Hepatocyte (in vitro differentiated cells): ENCODE measurements around the gene SLC35G1. TPM values are rescaled to one million over a fixed set of nuclear protein-coding genes. Genes with fewer than 3 reads are reported as not detected.

Experiments used
- DNase-seq: peaks from one replicate; pipeline ENCODE4 v3.0.0-alpha.2; 2016; ENCODE audit warnings: low spot score
- H2AFZ ChIP-seq: fragments of 200-600 bp; sonication (generic); 2 replicates; pipeline ENCODE4 v1.6.0; 2016; ENCODE audit warnings: antibody characterized with exemption, mild to moderate bottlenecking
- H3K27ac ChIP-seq: fragments of 200-600 bp; sonication (generic); 2 replicates; pipeline ENCODE4 v1.5.1; 2016; ENCODE audit warnings: mild to moderate bottlenecking
- H3K27me3 ChIP-seq: fragments of 200-600 bp; sonication (generic); 2 replicates; pipeline ENCODE4 v1.6.1; 2016
- H3K36me3 ChIP-seq: fragments of 200-600 bp; sonication (generic); replicated peaks from 2 replicates; pipeline ENCODE4 v1.5.1; 2016; ENCODE audit warnings: low read depth; ENCODE audit not compliant: insufficient read depth
- H3K4me1 ChIP-seq: fragments of 200-600 bp; sonication (generic); 2 replicates; pipeline ENCODE4 v1.5.1; 2016; ENCODE audit warnings: mild to moderate bottlenecking, moderate library complexity; ENCODE audit not compliant: insufficient read depth
- H3K4me2 ChIP-seq: fragments of 200-600 bp; sonication (generic); 2 replicates; pipeline ENCODE4 v1.6.0; 2016
- H3K4me3 ChIP-seq: fragments of 200-600 bp; sonication (generic); 2 replicates; pipeline ENCODE4 v1.5.1; 2016; ENCODE audit warnings: mild to moderate bottlenecking
- H3K79me2 ChIP-seq: fragments of 200-600 bp; sonication (generic); 2 replicates; pipeline ENCODE4 v1.6.0; 2017; ENCODE audit warnings: mild to moderate bottlenecking
- H3K9me2 ChIP-seq: fragments of 200-600 bp; sonication (generic); replicated peaks from 2 replicates; pipeline ENCODE4 v1.6.0; 2017; ENCODE audit warnings: mild to moderate bottlenecking; ENCODE audit not compliant: insufficient read depth
- H3K9me3 ChIP-seq: fragments of 200-600 bp; sonication (generic); 2 replicates; pipeline ENCODE4 v1.5.1; 2016; ENCODE audit warnings: low read depth, mild to moderate bottlenecking
- H4K20me1 ChIP-seq: fragments of 200-600 bp; sonication (generic); 2 replicates; pipeline ENCODE4 v1.6.0; 2016; ENCODE audit warnings: mild to moderate bottlenecking; ENCODE audit not compliant: insufficient read depth, poor library complexity, severe bottlenecking
- EZH2 ChIP-seq: fragments of 200-600 bp; sonication (generic); IDR thresholded peaks from 2 replicates; pipeline ENCODE4 v1.6.1; 2016; ENCODE audit warnings: antibody characterized with exemption, mild to moderate bottlenecking, borderline replicate concordance
- EZH2phosphoT487 ChIP-seq: fragments of 200-600 bp; sonication (generic); IDR thresholded peaks from one replicate; pipeline ENCODE4 v1.6.1; 2018; ENCODE audit warnings: antibody characterized with exemption, mild to moderate bottlenecking, low read depth, moderate library complexity; ENCODE audit not compliant: unreplicated experiment, severe bottlenecking
- WGBS: methylation state at CpG from one replicate; pipeline ENCODE4 v1.1.6; 2016; ENCODE audit warnings: low lambda C conversion rate; ENCODE audit errors: missing lambda C conversion rate; 5-methylcytosine and 5-hydroxymethylcytosine counted together
- polyA plus RNA-seq: library from polyadenylated mRNA; unstranded; fragments of >200 nt; fragmentation: Nextera tagmentation; extraction: Ambion mirVana; gene quantifications from 2 replicates; pipeline ENCODE4 v1.2.1, GENCODE V29; 2016
- total RNA-seq: library from RNA; depleted of rRNA; stranded (reverse); fragments of >200 nt; gene quantifications from 2 replicates; pipeline ENCODE4 v1.2.3, GENCODE V29; 2014
- TF ChIP-seq, protein P1 (sequence below): fragments of 200-600 bp; sonication (generic); IDR thresholded peaks from 2 replicates; pipeline ENCODE4 v1.5.1; 2016; ENCODE audit warnings: antibody characterized with exemption, mild to moderate bottlenecking; ENCODE audit not compliant: poor library complexity

SLC35G1 gene
- total and polyA plus RNA-seq, 2 experiments from 2014 or later = 12.7 to 19.1 TPM

DNA sequence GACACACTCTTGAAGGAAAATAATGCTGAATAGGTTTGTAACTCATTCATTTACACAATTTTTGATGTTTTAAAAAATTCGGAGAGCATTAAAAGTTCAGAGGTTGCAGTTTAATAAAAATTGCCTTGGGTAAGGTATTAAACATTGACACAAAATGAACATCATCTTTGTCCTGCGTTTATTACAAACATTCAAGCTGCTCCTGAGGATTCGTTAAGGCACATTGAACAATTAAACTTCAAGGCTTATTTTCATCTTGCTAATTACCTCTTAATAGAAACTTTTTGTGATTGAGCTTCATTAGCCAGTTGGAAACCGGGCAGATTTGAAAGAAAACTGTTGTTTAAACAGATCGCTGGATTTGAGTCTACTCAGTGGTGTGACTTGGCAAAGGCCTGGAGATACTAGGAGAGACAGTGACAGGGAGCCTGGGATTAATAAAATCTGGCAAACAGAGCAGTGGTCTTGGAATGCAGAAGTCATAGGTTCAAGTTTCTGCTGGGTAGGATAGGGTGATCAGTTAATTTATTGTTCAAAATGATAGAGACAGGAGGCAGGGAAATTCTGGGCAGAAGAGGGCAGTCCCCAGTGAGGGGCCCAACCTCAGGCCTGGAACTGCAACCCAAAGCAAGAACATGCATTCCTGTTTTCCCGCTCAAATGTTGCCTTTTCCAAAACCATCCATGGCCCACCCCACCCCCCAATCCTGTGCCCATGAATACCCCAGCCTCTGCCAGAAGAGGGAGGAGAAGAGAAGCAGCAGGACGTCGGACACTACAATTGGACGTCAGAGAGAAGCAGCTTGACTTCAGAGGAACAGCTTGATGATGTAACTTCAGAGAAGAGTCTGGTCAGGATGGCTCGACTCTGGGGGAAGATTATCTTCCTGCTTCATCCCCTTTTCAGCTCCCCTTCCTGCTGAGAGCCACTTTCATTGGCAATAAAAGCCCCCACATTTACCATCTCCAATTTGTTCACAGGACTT lies 43.5 kb upstream of the SLC35G1 start:
- Histone ChIP-seq H3K27ac (no peak overlapping the region), H3K27me3 (no peaks in the 10 kb centered on the region), H3K36me3 (no peaks in the 10 kb centered on the region), H3K79me2 (no peaks in the 10 kb centered on the region), H2AFZ (peak overlapping the region; percentile 52), H3K9me2 (no peaks in the 10 kb centered on the region), H3K4me2 (peak overlapping the region; percentile 14), H3K4me1 (peaks cover 8% of the 10 kb centered on the region), H4K20me1 (no peaks in the 10 kb centered on the region), H3K4me3 (no peak overlapping the region), H3K9me3 (no peaks in the 10 kb centered on the region)
- TF ChIP-seq EZH2 = no peak
- TF ChIP-seq, protein P1, sequence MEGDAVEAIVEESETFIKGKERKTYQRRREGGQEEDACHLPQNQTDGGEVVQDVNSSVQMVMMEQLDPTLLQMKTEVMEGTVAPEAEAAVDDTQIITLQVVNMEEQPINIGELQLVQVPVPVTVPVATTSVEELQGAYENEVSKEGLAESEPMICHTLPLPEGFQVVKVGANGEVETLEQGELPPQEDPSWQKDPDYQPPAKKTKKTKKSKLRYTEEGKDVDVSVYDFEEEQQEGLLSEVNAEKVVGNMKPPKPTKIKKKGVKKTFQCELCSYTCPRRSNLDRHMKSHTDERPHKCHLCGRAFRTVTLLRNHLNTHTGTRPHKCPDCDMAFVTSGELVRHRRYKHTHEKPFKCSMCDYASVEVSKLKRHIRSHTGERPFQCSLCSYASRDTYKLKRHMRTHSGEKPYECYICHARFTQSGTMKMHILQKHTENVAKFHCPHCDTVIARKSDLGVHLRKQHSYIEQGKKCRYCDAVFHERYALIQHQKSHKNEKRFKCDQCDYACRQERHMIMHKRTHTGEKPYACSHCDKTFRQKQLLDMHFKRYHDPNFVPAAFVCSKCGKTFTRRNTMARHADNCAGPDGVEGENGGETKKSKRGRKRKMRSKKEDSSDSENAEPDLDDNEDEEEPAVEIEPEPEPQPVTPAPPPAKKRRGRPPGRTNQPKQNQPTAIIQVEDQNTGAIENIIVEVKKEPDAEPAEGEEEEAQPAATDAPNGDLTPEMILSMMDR = no peak
- TF ChIP-seq EZH2phosphoT487 = no peak
- WGBS = 65% methylated on average over 10 of the region's 10 CpGs
- DNase-seq = no peak

DNA sequence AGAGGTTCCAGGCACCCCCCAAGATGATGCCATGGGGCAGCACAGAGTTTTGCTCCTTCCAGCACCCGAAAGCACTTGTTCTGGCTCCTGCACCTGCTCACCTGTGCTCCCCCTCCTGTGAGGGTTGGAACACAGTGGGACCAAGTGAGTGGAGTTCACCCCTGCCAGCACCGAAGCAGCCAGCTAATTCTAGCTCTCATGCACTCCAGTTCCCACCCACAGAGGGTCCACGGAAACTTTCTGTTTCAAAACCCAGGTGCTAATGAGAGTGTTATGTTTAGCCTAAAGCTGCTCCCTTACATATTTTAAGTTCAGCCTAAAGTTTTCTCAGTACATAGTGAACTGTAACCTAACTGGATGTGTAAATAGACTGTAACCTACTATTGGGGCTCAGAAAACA lies 42.6 kb upstream of the SLC35G1 start:
- Histone ChIP-seq H3K9me3 (no peaks in the 10 kb centered on the region), H4K20me1 (no peaks in the 10 kb centered on the region), H3K27ac (no peak overlapping the region), H3K36me3 (no peaks in the 10 kb centered on the region), H3K27me3 (no peaks in the 10 kb centered on the region), H3K4me3 (no peak overlapping the region), H3K4me1 (peaks cover 11% of the 10 kb centered on the region), H3K4me2 (no peak overlapping the region), H3K79me2 (no peaks in the 10 kb centered on the region), H2AFZ (no peak overlapping the region), H3K9me2 (no peaks in the 10 kb centered on the region)
- DNase-seq = no peak
- 90% methylated on average over 3 of the region's 3 CpGs for WGBS
- TF ChIP-seq, protein P1 = no peak
- TF ChIP-seq EZH2phosphoT487 (no peak), EZH2 (no peak)

DNA sequence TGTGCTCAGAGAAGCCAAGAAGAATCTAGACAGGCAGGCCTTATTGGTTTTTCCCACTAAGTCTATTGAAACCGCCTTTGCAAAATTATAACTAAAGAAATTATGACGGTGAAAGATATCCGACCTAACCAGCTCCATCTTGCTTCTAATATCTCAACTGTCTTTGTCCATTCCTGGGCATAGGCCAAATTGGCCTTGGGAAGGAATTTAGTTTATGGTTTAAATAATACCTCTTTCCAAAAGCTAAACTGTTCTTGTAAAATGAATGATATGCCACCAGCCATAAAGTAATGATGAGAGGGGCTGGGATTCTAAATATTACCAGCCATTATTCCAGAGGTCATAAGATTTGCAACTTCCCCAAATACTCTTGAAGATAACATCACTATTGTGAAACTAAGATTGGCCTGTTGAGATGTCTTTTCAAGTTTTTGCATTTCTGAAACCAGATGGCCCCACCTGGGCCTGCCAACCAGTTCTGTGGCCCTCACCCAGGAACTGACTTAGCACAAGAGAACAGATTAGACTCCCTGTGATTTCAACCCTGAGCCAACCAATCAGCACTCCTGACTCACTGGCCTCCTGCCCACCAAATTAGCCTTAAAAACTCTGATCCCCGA lies 41.2 kb upstream of the SLC35G1 start:
- H4K20me1 ChIP-seq = no peaks in the 10 kb centered on the region
- H3K27me3 ChIP-seq = no peaks in the 10 kb centered on the region
- H3K27ac ChIP-seq = no peak overlapping the region
- DNase-seq = no peak
- no peaks in the 10 kb centered on the region for H3K9me2 ChIP-seq
- no peak overlapping the region for H3K4me3 ChIP-seq
- 91% methylated on average over 4 of the region's 4 CpGs for WGBS
- no peak overlapping the region for H3K4me2 ChIP-seq
- TF ChIP-seq, protein P1 = no peak
- TF ChIP-seq EZH2 (no peak), EZH2phosphoT487 (no peak)
- no peaks in the 10 kb centered on the region for H3K79me2 ChIP-seq
- H3K36me3 ChIP-seq = no peaks in the 10 kb centered on the region
- H3K9me3 ChIP-seq = no peaks in the 10 kb centered on the region
- H2AFZ ChIP-seq = no peak overlapping the region
- H3K4me1 ChIP-seq = peaks cover 18% of the 10 kb centered on the region
